ENCODE measurements around the gene TMEM170A. TPM values are rescaled to one million over a fixed set of nuclear protein-coding genes. Genes with fewer than 3 reads are reported as not detected.
"Not testable (repeated sequence)": the region's sequence is repeated elsewhere in the genome, so short reads cannot be mapped to it uniquely, and the experiment has no call there.

The TMEM170A gene
- total RNA-seq, 1 donor from 2014 or later: 16.4 TPM

- Histone ChIP-seq H2AFZ (ENCODE audit: low read depth, low read length) (no peak overlapping the region), H3K4me1 (ENCODE audit: insufficient read depth, low read length) (peaks cover 8% of the 10 kb centered on the region), H3K4me2 (ENCODE audit: low read length) (peak overlapping the region; percentile 21), H3K27ac (ENCODE audit: low read depth, low read length) (no peak overlapping the region), H4K20me1 (ENCODE audit: insufficient read depth, low read length) (no peaks in the 10 kb centered on the region), H3K79me2 (ENCODE audit: insufficient read depth, low read length) (no peaks in the 10 kb centered on the region), H3K27me3 (ENCODE audit: insufficient read depth, low read length) (no peaks in the 10 kb centered on the region), H3K9ac (ENCODE audit: low read length) (no peak overlapping the region), H3K9me3 (ENCODE audit: insufficient read depth, low read depth, low read length) (no peaks in the 10 kb centered on the region), H3K36me3 (ENCODE audit: insufficient read depth, low read length) (no peaks in the 10 kb centered on the region), H3K4me3 (ENCODE audit: insufficient read depth, low read depth, low read length) (no peak overlapping the region)
- H3K27me3 Mint-ChIP-seq (ENCODE audit: low read depth, unreplicated experiment): peaks cover 7% of the 10 kb centered on the region
- DNase-seq (ENCODE audit: low read depth) (no peak), FAIRE-seq (no peak)
- no peak for TF ChIP-seq CTCF (IDR thresholded peaks at IDR 0.05; ENCODE audit: insufficient read depth, low read depth, low read length)
- TF ChIP-seq EZH2 (IDR thresholded peaks at IDR 0.05; ENCODE audit: insufficient read depth, low read length): no peak
- H3K4me3 Mint-ChIP-seq (ENCODE audit: unreplicated experiment): no peak overlapping the region
- H3K36me3 Mint-ChIP-seq (ENCODE audit: low read depth, unreplicated experiment): no peaks in the 10 kb centered on the region
- peaks cover 10% of the 10 kb centered on the region for H3K4me1 Mint-ChIP-seq (ENCODE audit: low read depth, unreplicated experiment)
- H3K9me3 Mint-ChIP-seq (ENCODE audit: unreplicated experiment): no peaks in the 10 kb centered on the region
- H3K27ac Mint-ChIP-seq (ENCODE audit: unreplicated experiment): no peak overlapping the region
These were observed 41.6 kb upstream of the TMEM170A start for GRCh38 chr16:75506107-75506506.

- no peak for FAIRE-seq
- Mint-ChIP-seq H3K36me3 (ENCODE audit: low read depth, unreplicated experiment) (no peaks in the 10 kb centered on the region), H3K4me3 (ENCODE audit: unreplicated experiment) (no peak overlapping the region), H3K27ac (ENCODE audit: unreplicated experiment) (no peak overlapping the region), H3K9me3 (ENCODE audit: unreplicated experiment) (no peaks in the 10 kb centered on the region), H3K4me1 (ENCODE audit: low read depth, unreplicated experiment) (peaks cover 8% of the 10 kb centered on the region), H3K27me3 (ENCODE audit: low read depth, unreplicated experiment) (peaks cover 7% of the 10 kb centered on the region)
- Histone ChIP-seq H4K20me1 (ENCODE audit: insufficient read depth, low read length) (no peaks in the 10 kb centered on the region), H3K9ac (ENCODE audit: low read length) (no peak overlapping the region), H3K4me3 (ENCODE audit: insufficient read depth, low read depth, low read length) (no peak overlapping the region), H3K79me2 (ENCODE audit: insufficient read depth, low read length) (no peaks in the 10 kb centered on the region), H2AFZ (ENCODE audit: low read depth, low read length) (no peak overlapping the region), H3K27ac (ENCODE audit: low read depth, low read length) (no peak overlapping the region), H3K27me3 (ENCODE audit: insufficient read depth, low read length) (no peaks in the 10 kb centered on the region), H3K4me2 (ENCODE audit: low read length) (no peak overlapping the region), H3K36me3 (ENCODE audit: insufficient read depth, low read length) (no peaks in the 10 kb centered on the region), H3K4me1 (ENCODE audit: insufficient read depth, low read length) (no peaks in the 10 kb centered on the region), H3K9me3 (ENCODE audit: insufficient read depth, low read depth, low read length) (no peaks in the 10 kb centered on the region)
- no peak for TF ChIP-seq EZH2 (IDR thresholded peaks at IDR 0.05; ENCODE audit: insufficient read depth, low read length)
- TF ChIP-seq CTCF (IDR thresholded peaks at IDR 0.05; ENCODE audit: insufficient read depth, low read depth, low read length): no peak
- no peak for DNase-seq (ENCODE audit: low read depth)
These were observed 39.3 kb upstream of the TMEM170A start for GRCh38 chr16:75503801-75504200.

GRCh38 chr16:75502916-75503605 lies 38.6 kb upstream of the TMEM170A start:
- Histone ChIP-seq H2AFZ (ENCODE audit: low read depth, low read length) (no peak overlapping the region), H3K27ac (ENCODE audit: low read depth, low read length) (no peak overlapping the region), H3K4me2 (ENCODE audit: low read length) (no peak overlapping the region), H3K79me2 (ENCODE audit: insufficient read depth, low read length) (no peaks in the 10 kb centered on the region), H4K20me1 (ENCODE audit: insufficient read depth, low read length) (no peaks in the 10 kb centered on the region), H3K9me3 (ENCODE audit: insufficient read depth, low read depth, low read length) (no peaks in the 10 kb centered on the region), H3K9ac (ENCODE audit: low read length) (no peak overlapping the region), H3K27me3 (ENCODE audit: insufficient read depth, low read length) (no peaks in the 10 kb centered on the region), H3K4me3 (ENCODE audit: insufficient read depth, low read depth, low read length) (no peak overlapping the region), H3K4me1 (ENCODE audit: insufficient read depth, low read length) (no peaks in the 10 kb centered on the region), H3K36me3 (ENCODE audit: insufficient read depth, low read length) (no peaks in the 10 kb centered on the region)
- H3K4me3 Mint-ChIP-seq (ENCODE audit: unreplicated experiment): no peak overlapping the region
- H3K36me3 Mint-ChIP-seq (ENCODE audit: low read depth, unreplicated experiment): no peaks in the 10 kb centered on the region
- H3K27me3 Mint-ChIP-seq (ENCODE audit: low read depth, unreplicated experiment): peaks cover 5% of the 10 kb centered on the region
- TF ChIP-seq CTCF (IDR thresholded peaks at IDR 0.05; ENCODE audit: insufficient read depth, low read depth, low read length) (no peak), EZH2 (IDR thresholded peaks at IDR 0.05; ENCODE audit: insufficient read depth, low read length) (no peak)
- H3K9me3 Mint-ChIP-seq (ENCODE audit: unreplicated experiment): no peaks in the 10 kb centered on the region
- no peak overlapping the region for H3K27ac Mint-ChIP-seq (ENCODE audit: unreplicated experiment)
- H3K4me1 Mint-ChIP-seq (ENCODE audit: low read depth, unreplicated experiment): peaks cover 8% of the 10 kb centered on the region
- DNase-seq (ENCODE audit: low read depth): no peak
- no peak for FAIRE-seq

GRCh38 chr16:75501820-75502219 lies 37.3 kb upstream of the TMEM170A start:
- H3K9me3 Mint-ChIP-seq (ENCODE audit: unreplicated experiment); H2AFZ ChIP-seq (ENCODE audit: low read depth, low read length); H4K20me1 ChIP-seq (ENCODE audit: insufficient read depth, low read length); H3K27ac ChIP-seq (ENCODE audit: low read depth, low read length); FAIRE-seq; H3K27me3 ChIP-seq (ENCODE audit: insufficient read depth, low read length); H3K36me3 Mint-ChIP-seq (ENCODE audit: low read depth, unreplicated experiment); H3K79me2 ChIP-seq (ENCODE audit: insufficient read depth, low read length); H3K4me1 ChIP-seq (ENCODE audit: insufficient read depth, low read length); H3K4me1 Mint-ChIP-seq (ENCODE audit: low read depth, unreplicated experiment); H3K4me3 ChIP-seq (ENCODE audit: insufficient read depth, low read depth, low read length); H3K9ac ChIP-seq (ENCODE audit: low read length); H3K4me2 ChIP-seq (ENCODE audit: low read length); H3K4me3 Mint-ChIP-seq (ENCODE audit: unreplicated experiment); H3K9me3 ChIP-seq (ENCODE audit: insufficient read depth, low read depth, low read length); H3K27me3 Mint-ChIP-seq (ENCODE audit: low read depth, unreplicated experiment); H3K36me3 ChIP-seq (ENCODE audit: insufficient read depth, low read length): not testable (repeated sequence)
- peak overlapping the region; percentile 79 for H3K27ac Mint-ChIP-seq (ENCODE audit: unreplicated experiment)
- DNase-seq (ENCODE audit: low read depth): peak; percentile 29
